DND-41 (cell line): ENCODE data around the gene ANKRD13B.

ENCODE experiments used
- EZH2 ChIP-seq: IDR thresholded peaks from 3 replicates; pipeline ENCODE4 v1.6.1; 2012; ENCODE audit warnings: borderline replicate concordance, low read depth, mild to moderate bottlenecking, moderate library complexity, low read length, inconsistent platforms; ENCODE audit not compliant: severe bottlenecking
- TF ChIP-seq, protein P1 (sequence below): IDR thresholded peaks from 2 replicates; pipeline ENCODE4 v1.5.1; 2012; ENCODE audit warnings: borderline replicate concordance, low read length, moderate library complexity, mild to moderate bottlenecking; ENCODE audit not compliant: poor library complexity, severe bottlenecking; ENCODE audit errors: extremely low read depth

DNA sequence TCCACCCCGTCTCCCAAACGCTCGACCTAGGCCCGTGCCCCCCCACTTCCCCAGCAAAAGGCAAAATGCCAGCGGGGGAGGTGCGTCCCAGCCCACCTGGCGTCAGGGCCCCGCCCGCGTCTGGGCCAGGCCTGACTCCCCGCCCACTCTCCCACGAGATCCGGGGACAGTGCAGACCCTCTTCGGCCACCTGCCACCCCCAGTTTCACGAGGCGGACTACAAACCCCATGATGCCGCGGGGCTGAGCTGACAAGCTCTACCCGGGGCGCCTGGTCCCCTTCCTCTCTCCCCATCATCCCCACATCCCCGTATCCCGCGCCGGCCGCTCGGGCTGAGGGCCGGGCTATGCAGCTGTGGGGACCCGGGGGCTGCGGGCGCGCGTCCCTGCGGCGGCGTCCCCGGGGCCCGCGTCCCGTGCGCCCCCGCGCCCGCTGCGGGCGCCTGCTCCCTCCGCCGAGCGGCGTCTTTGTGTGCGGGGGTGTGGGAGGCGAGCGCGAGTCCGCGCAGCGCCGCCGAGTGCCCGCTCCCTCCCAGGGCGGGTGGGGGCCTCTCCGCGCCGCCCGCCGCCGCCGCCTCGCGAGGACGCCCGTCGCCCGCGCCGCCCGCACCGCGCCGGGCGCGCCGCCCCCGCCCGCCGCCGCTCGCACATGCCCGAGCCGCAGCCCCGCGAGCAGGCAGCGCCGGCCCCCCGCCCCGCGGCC is at the start of gene ANKRD13B:
- TF ChIP-seq, protein P1, sequence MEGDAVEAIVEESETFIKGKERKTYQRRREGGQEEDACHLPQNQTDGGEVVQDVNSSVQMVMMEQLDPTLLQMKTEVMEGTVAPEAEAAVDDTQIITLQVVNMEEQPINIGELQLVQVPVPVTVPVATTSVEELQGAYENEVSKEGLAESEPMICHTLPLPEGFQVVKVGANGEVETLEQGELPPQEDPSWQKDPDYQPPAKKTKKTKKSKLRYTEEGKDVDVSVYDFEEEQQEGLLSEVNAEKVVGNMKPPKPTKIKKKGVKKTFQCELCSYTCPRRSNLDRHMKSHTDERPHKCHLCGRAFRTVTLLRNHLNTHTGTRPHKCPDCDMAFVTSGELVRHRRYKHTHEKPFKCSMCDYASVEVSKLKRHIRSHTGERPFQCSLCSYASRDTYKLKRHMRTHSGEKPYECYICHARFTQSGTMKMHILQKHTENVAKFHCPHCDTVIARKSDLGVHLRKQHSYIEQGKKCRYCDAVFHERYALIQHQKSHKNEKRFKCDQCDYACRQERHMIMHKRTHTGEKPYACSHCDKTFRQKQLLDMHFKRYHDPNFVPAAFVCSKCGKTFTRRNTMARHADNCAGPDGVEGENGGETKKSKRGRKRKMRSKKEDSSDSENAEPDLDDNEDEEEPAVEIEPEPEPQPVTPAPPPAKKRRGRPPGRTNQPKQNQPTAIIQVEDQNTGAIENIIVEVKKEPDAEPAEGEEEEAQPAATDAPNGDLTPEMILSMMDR: no peak
- TF ChIP-seq EZH2: no peak
